ENCODE measurements around the gene FYN.

The FYN gene

GRCh38 chr6:111727041-111727440 is 146.2 kb downstream of the FYN start:
- H3K27me3 Mint-ChIP-seq, result no peaks in the 10 kb centered on the region
- peaks cover 48% of the 10 kb centered on the region for H3K36me3 Mint-ChIP-seq
- H3K4me1 Mint-ChIP-seq, result peaks cover 93% of the 10 kb centered on the region
- H3K27ac Mint-ChIP-seq, result peak overlapping the region; percentile 66
- H3K4me3 Mint-ChIP-seq, result peak overlapping the region; percentile 7
- no peaks in the 10 kb centered on the region for H3K9me3 Mint-ChIP-seq

- peak overlapping the region; percentile 81 for H3K4me3 Mint-ChIP-seq
- no peaks in the 10 kb centered on the region for H3K27me3 Mint-ChIP-seq
- H3K4me1 Mint-ChIP-seq, result peaks cover 93% of the 10 kb centered on the region
- peak overlapping the region; percentile 89 for H3K27ac Mint-ChIP-seq
- H3K36me3 Mint-ChIP-seq, result peaks cover 48% of the 10 kb centered on the region
- H3K9me3 Mint-ChIP-seq, result no peaks in the 10 kb centered on the region
Measured at GRCh38 chr6:111725446-111726112, 147.7 kb downstream of the FYN start.

GRCh38 chr6:111724505-111724904 is 148.7 kb downstream of the FYN start:
- Mint-ChIP-seq H3K27me3 (no peaks in the 10 kb centered on the region), H3K27ac (peak overlapping the region; percentile 89), H3K4me3 (peak overlapping the region; percentile 81), H3K36me3 (peaks cover 42% of the 10 kb centered on the region), H3K4me1 (peaks cover 92% of the 10 kb centered on the region), H3K9me3 (no peaks in the 10 kb centered on the region)

GRCh38 chr6:111724039-111724438 is 149.2 kb downstream of the FYN start:
- no peaks in the 10 kb centered on the region for H3K27me3 Mint-ChIP-seq
- H3K36me3 Mint-ChIP-seq, result peaks cover 43% of the 10 kb centered on the region
- peaks cover 92% of the 10 kb centered on the region for H3K4me1 Mint-ChIP-seq
- no peaks in the 10 kb centered on the region for H3K9me3 Mint-ChIP-seq
- H3K4me3 Mint-ChIP-seq, result peak overlapping the region; percentile 81
- H3K27ac Mint-ChIP-seq, result peak overlapping the region; percentile 89

- peaks cover 96% of the 10 kb centered on the region for H3K4me1 Mint-ChIP-seq
- H3K9me3 Mint-ChIP-seq, result no peaks in the 10 kb centered on the region
- H3K36me3 Mint-ChIP-seq, result peaks cover 47% of the 10 kb centered on the region
- H3K27ac Mint-ChIP-seq, result no peak overlapping the region
- H3K4me3 Mint-ChIP-seq, result no peak overlapping the region
- no peaks in the 10 kb centered on the region for H3K27me3 Mint-ChIP-seq
Measured at GRCh38 chr6:111723412-111723970, 149.8 kb downstream of the FYN start.

GRCh38 chr6:111722179-111722731 is 151.0 kb downstream of the FYN start:
- Mint-ChIP-seq H3K4me3 (peak overlapping the region; percentile 11), H3K27ac (peak overlapping the region; percentile 90), H3K36me3 (peaks cover 44% of the 10 kb centered on the region), H3K9me3 (no peaks in the 10 kb centered on the region), H3K4me1 (peaks cover 90% of the 10 kb centered on the region), H3K27me3 (no peaks in the 10 kb centered on the region)

GRCh38 chr6:111721753-111722154 is 151.5 kb downstream of the FYN start:
- H3K4me1 Mint-ChIP-seq, result peaks cover 85% of the 10 kb centered on the region
- peak overlapping the region; percentile 7 for H3K4me3 Mint-ChIP-seq
- H3K9me3 Mint-ChIP-seq, result no peaks in the 10 kb centered on the region
- no peaks in the 10 kb centered on the region for H3K27me3 Mint-ChIP-seq
- H3K27ac Mint-ChIP-seq, result peak overlapping the region; percentile 90
- peaks cover 39% of the 10 kb centered on the region for H3K36me3 Mint-ChIP-seq

- Mint-ChIP-seq H3K4me3 (no peak overlapping the region), H3K27me3 (no peaks in the 10 kb centered on the region), H3K36me3 (peaks cover 37% of the 10 kb centered on the region), H3K27ac (peak overlapping the region; percentile 90), H3K4me1 (peaks cover 82% of the 10 kb centered on the region), H3K9me3 (no peaks in the 10 kb centered on the region)
Measured at GRCh38 chr6:111720931-111721496, 152.2 kb downstream of the FYN start.

GRCh38 chr6:111718990-111719389 is 154.3 kb downstream of the FYN start:
- Mint-ChIP-seq H3K4me3 (no peak overlapping the region), H3K27me3 (no peaks in the 10 kb centered on the region), H3K9me3 (no peaks in the 10 kb centered on the region), H3K36me3 (peaks cover 40% of the 10 kb centered on the region), H3K4me1 (peaks cover 82% of the 10 kb centered on the region), H3K27ac (peak overlapping the region; percentile 80)

- Mint-ChIP-seq H3K27me3 (no peaks in the 10 kb centered on the region), H3K36me3 (peaks cover 46% of the 10 kb centered on the region), H3K4me1 (peaks cover 82% of the 10 kb centered on the region), H3K4me3 (no peak overlapping the region), H3K9me3 (no peaks in the 10 kb centered on the region), H3K27ac (peak overlapping the region; percentile 32)
Measured at GRCh38 chr6:111718326-111718725, 154.9 kb downstream of the FYN start.

GRCh38 chr6:111717621-111718020 is 155.6 kb downstream of the FYN start:
- H3K4me1 Mint-ChIP-seq, result peaks cover 84% of the 10 kb centered on the region
- no peaks in the 10 kb centered on the region for H3K9me3 Mint-ChIP-seq
- H3K4me3 Mint-ChIP-seq, result no peak overlapping the region
- peak overlapping the region; percentile 51 for H3K27ac Mint-ChIP-seq
- H3K27me3 Mint-ChIP-seq, result no peaks in the 10 kb centered on the region
- H3K36me3 Mint-ChIP-seq, result peaks cover 49% of the 10 kb centered on the region

GRCh38 chr6:111716325-111716724 is 156.9 kb downstream of the FYN start:
- no peaks in the 10 kb centered on the region for H3K27me3 Mint-ChIP-seq
- no peak overlapping the region for H3K4me3 Mint-ChIP-seq
- peaks cover 52% of the 10 kb centered on the region for H3K36me3 Mint-ChIP-seq
- peaks cover 84% of the 10 kb centered on the region for H3K4me1 Mint-ChIP-seq
- H3K9me3 Mint-ChIP-seq, result no peaks in the 10 kb centered on the region
- H3K27ac Mint-ChIP-seq, result peak overlapping the region; percentile 77

- peak overlapping the region; percentile 96 for H3K27ac Mint-ChIP-seq
- no peaks in the 10 kb centered on the region for H3K9me3 Mint-ChIP-seq
- H3K4me3 Mint-ChIP-seq, result peak overlapping the region; percentile 71
- H3K4me1 Mint-ChIP-seq, result peaks cover 84% of the 10 kb centered on the region
- H3K27me3 Mint-ChIP-seq, result no peaks in the 10 kb centered on the region
- peaks cover 48% of the 10 kb centered on the region for H3K36me3 Mint-ChIP-seq
Measured at GRCh38 chr6:111715321-111715720, 157.9 kb downstream of the FYN start.

- Mint-ChIP-seq H3K4me1 (peaks cover 84% of the 10 kb centered on the region), H3K4me3 (peak overlapping the region; percentile 71), H3K27me3 (no peaks in the 10 kb centered on the region), H3K27ac (peak overlapping the region; percentile 96), H3K36me3 (peaks cover 47% of the 10 kb centered on the region), H3K9me3 (no peaks in the 10 kb centered on the region)
Measured at GRCh38 chr6:111714416-111715270, 158.6 kb downstream of the FYN start.

- Mint-ChIP-seq H3K4me1 (peaks cover 82% of the 10 kb centered on the region), H3K27me3 (no peaks in the 10 kb centered on the region), H3K27ac (peak overlapping the region; percentile 96), H3K4me3 (peak overlapping the region; percentile 71), H3K9me3 (no peaks in the 10 kb centered on the region), H3K36me3 (peaks cover 44% of the 10 kb centered on the region)
Measured at GRCh38 chr6:111713811-111714210, 159.4 kb downstream of the FYN start.
